Suppressor macrophage (primary cell): ENCODE measurements around the gene KDM4F.

ENCODE experiments used
- DNase-seq, 4 experiments: peaks; one replicate each; pipeline ENCODE4 v3.0.0-alpha.2; 2020 to 2022

Gene KDM4F

DNA sequence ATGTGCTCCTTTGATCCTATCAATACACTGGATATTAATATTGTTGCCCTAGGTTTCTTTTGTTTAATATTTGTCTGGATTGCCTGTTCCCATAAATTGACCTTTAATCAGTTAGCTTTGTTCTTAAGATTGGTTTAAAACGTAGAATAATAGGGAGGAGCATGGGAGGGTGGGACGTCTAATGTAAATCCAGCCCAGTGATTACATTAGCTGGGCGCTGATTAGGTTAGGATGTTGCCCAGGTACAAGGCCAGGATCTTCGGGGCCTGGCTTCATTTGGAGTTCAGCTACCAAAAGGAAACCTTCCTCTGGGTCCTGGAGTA, 17.5 kb downstream of the KDM4F start, which contains the start of gene SRSF8:
SRSF8 (plus strand) TSS at position 204 of the 323 bp plus-strand sequence. CDS start 308 bp downstream, outside the sequence.
- no peak for DNase-seq

DNA sequence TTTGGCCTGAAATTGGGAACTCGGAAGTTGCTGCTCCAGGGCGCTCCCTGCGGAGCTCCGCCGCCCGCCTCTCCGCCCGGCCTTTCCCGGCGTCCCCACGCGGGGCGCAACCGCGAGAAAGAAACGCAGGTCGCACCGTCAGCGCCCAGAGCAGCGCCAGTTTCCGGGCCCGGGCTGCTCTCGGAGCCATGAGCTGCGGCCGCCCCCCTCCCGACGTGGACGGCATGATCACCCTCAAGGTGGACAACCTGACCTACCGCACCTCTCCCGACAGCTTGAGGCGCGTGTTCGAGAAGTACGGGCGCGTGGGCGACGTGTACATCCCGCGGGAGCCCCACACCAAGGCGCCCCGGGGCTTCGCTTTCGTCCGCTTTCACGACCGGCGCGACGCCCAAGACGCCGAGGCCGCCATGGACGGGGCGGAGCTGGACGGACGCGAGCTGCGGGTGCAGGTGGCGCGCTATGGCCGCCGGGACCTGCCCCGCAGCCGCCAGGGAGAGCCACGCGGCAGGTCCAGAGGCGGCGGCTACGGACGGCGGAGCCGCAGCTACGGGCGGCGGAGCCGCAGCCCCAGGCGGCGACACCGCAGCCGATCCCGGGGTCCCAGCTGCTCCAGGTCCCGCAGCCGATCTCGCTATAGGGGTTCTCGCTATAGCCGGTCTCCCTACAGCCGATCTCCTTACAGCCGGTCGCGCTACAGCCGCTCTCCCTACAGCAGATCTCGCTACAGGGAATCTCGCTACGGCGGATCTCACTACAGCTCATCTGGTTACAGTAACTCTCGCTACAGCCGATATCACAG, 18.0 kb downstream of the KDM4F start:
- peak; percentile 82 to 94 (median 88) for DNase-seq

DNA sequence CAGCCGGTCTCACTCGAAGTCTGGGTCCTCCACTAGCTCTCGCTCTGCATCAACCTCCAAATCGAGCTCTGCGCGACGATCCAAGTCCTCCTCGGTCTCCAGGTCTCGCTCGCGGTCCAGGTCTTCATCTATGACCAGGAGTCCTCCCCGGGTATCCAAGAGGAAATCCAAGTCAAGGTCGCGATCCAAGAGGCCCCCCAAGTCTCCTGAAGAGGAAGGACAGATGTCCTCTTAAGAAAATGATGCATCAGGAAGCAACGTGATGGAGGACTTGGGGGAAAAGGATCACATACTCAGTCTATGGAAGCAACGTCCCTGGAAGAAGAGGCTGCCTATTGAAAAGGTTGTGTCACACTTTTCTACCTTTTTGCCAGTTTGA, 18.6 kb downstream of the KDM4F start:
- peak in 1 of 4 experiments; percentile 42 for DNase-seq

DNA sequence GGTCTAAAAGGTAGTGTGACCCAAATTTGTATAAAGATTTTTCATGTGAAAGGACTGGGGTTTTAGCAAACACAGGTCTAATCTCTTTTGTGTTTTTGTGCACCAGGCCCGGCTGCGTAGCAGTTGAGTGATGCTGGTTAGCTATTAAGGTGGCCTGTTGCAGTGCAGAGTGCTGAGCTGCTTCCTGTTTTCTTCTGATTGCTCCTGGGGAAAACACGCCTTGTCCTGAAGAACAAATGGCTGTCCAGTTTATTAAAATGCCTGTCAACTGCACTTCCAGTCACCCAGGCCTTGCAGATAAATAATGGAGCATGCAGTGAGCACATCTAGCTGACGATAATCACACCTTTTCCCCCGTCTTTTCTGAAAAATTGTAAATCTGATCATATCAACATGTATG, 19.3 kb downstream of the KDM4F start:
- peak; percentile 84 to 95 (median 89) for DNase-seq

DNA sequence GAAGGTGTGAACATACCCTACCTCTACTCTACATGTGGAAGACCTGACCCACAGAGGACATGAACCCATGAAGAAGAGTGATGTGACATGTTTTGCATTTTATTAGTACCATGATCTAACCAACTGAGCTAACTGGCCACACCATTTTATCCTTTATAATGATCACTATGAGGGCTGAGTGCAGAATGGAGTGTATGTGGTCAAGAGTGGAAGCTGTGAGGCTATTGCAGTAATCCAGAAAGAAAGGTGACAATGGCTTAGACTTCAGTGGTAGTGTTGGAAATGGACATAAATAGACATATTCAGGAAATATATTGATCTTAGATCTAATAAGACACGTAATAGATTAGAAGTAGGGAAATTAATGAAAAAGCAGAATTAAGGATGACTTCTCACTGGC, 21.2 kb downstream of the KDM4F start:
- DNase-seq: no peak

DNA sequence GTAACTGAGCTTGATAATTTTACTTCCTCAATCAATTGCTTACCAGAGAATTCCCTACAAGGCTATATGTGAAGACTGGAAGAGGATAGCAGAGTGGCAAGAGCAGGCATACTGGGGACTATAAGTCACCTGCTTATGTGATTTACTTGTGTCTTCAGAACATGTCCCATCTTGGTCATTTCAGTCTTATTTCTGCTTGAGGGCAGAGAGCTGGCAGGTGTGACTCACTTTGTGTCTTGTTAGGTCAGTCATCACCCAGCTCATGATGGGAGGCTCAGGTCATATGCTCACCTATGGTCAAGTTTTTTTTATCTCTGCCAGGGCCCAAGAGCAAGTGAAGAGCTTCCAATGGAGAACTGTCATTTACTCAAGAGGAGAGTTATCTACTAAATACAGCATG, 23.7 kb downstream of the KDM4F start:
- DNase-seq: no peak

DNA sequence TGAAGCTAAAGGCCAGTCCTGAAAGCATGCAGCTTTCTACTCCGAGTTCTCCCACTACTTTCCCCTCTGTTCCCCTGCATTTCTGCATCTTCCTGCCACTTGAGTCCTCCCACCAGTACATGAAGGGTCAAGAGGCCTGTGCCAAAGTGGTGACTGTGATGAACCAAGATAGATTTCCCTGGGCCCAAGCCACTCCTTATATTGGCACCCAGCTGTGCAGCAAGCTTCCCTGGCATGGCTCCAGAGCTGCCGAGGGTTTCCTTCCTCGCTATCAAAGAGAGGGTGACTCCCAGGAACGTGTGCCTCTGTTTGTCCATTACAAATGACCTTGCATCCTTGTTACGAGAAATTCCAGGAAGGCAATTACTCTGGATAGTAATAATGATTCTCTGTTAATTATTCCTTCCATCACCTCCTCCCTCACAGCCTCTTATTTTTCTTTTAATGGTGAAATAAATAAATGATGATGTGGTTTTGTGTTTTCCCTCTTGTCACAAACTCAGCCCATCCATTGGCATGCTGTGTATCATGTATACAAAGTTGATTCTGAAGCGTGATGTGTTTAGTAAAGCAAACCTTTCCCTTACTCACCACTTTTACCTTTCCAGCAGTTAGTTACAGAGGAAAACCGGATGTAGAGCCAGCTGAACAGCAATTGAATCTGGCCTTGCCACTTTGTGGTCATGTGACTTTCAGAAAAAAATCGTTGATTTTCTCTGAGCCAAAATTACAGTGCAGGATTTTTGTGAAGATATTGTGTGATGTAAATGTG, 25.8 kb downstream of the KDM4F start:
- DNase-seq: no peak

DNA sequence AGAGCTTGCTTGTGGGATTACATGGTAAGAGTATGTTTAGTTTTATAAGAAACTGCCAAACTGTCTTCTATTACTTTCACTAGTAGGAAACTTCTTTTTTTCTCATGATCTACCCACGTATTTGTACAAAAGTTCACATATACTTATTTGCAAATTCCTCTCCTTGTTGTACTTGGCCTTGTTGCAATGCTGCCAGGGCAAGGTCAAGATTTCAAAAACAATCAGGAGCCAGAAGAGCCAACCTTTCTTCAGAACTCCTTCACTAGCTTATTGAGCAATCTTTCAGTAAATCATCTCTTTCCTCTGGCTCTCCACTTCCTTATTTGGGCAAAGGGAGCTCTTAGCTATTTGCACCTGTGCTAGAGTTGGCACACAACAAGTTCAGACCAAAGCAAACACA, 27.2 kb downstream of the KDM4F start:
- peak in 3 of 4 experiments; percentile 38 to 64 (median 58) for DNase-seq

DNA sequence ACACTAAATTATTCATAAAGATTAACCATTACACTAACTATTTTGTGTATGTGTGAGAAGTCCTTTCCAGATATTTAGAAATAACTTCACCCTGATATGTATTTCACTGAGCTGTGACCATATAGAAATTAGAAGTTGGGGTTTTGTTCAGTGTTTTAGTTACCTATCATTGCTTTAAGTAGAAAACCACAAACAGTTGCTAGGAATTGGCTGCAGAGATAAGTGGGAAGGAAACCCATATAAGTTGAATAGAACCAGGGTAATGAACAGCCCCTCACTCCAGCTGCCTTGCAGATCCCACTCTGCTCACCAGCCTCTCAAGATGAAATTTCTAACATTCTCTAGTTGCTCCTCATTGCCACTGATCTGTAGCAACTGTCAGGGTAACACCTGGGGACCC, 27.8 kb downstream of the KDM4F start:
- DNase-seq: no peak

DNA sequence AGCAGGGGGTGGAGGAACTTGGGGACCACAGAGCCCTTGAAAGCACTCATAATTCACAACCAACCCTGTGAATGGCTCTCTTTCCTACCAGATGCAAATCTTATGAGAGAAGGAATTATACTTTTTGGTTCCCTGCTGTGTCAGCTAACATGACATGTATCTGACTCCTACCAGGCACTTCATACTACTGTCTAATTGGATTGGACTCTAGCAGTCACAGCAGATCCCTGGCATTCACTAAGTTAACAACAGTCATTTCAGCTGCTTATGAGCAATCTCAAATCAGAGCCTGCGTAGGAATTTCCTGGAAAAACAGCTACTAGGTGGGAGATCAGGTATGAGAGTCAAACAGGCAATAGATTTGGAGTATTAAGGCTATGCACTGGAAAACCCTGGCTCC, 29.3 kb downstream of the KDM4F start:
- DNase-seq: no peak

DNA sequence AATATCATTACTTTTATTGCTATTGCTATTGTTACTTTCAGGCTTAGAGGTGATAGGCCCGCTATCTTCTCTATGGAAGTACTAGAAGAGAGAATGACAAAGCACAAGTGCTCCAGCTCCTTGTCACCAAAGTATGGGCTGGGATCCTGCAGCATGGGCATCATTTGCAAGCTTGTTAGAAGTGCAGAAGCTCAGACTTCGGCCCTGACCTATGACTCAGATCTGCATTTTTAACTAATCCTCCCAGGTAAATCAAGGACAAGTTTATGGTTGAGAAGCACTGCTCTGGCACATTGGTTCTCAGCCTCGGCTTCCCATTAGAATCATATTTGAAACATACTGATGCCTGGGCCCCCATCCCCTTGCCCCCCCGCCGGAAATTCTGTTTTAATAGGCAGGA, 31.8 kb downstream of the KDM4F start:
- no peak for DNase-seq

DNA sequence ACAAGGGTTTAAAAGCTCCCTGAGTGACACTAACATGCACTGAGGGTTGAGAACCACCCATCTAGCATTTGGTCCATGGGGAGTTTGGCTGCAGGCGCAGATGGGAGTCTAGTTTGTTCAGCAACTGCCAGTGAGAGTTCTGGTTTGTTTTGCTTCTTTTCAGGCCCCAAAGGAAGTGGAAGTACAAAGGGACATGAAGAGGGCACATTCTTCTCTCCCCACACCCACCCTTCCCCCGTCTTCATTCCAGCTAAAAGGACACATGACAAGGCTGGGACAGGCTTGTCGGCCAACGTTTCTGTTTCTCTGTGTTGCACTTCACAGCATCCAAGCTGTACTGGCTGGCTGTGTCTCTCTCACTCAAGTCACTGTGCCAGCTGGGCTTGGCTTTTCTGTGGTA, 32.2 kb downstream of the KDM4F start:
- DNase-seq: no peak

DNA sequence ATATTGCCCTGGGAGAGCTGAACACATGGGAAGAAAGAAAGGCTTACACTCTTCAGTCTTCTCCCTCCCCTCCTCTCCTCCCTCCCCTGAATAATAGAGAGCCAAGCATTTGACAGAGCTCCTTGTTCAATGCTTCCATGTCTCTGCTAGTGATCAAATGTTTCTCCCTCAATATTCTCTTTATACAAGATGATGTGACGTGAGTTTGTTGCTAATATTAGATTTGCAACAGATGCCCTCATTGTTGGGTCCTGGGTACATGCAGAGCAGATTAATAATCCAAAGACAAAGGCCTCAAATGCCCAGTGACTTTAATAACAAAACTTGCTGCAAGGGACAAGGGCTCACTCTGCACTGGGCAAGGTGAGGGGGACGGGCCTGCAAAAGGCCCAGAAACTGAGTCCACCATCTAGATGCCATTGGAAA, 33.4 kb downstream of the KDM4F start:
- DNase-seq: no peak

DNA sequence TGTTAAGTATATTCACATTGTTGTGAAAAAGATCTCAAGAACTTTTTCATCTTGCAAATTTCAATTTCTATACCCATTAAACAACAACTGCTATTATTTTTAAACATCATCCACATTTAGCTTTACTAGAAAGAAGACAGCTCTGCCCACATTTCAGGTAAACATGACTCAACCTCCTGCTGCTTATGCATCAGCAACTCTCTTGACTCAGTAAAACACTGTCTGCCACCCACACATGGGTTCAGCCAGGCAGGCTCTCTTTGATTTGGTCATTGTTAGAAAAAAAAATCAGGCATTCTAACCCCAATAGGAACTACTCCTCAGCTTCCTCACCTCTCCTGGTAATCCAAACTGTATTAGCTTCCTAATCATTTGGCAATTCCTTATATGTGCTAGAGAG, 35.3 kb downstream of the KDM4F start:
- peak; percentile 63 to 83 (median 78) for DNase-seq

DNA sequence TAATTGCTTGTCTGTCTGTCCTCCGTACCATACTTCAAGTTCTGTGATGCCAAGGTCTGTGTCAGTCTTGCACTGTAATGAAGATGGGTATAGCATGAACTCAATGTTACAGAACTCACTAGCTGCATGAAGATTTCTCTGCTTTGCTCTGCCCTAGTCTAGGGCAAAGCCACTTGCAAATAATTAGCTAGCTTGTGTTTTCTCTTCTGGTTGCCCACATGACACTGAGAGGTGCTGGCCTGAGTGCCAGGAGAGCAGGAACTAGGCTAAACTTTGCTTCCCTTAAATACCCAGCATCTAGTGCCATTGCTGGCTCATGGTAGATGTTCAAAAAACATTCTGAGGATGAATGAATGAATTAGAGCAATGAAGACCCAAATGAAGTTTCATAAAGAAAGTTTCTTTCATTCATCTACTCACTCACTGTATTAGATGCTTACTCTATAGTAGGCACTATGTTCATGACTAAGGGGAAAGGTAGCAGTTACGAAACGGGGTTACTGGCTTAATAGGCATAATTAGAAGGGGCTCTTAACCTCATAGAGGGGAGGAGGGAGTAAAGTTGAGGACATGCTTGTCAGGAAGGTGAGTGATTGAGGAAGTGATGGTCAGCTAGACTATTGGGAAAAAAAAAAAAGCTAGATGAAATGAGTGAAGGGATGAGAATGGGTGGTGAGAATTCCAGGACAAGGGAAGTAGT, 36.0 kb downstream of the KDM4F start:
- DNase-seq: peak in 2 of 4 experiments; percentile 17 to 28

DNA sequence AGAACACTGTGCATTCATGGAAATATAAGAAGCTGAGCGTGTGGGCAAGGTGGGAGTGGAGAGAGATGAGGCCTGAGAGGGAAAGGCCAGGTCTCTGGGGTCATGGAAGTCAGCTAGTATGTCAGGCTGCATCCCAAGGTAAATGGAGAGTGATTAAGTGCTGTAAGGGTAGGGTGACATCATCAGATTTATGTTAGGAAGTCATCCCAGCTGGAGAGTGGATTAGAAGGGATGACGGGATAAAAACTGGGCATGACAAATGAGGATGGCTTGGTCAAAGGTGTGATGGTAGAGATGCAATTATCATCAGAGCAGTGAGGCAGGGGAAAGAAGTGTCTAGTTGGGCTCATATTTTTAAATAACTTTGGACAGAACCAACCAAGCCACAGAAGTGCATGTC, 36.9 kb downstream of the KDM4F start:
- no peak for DNase-seq

DNA sequence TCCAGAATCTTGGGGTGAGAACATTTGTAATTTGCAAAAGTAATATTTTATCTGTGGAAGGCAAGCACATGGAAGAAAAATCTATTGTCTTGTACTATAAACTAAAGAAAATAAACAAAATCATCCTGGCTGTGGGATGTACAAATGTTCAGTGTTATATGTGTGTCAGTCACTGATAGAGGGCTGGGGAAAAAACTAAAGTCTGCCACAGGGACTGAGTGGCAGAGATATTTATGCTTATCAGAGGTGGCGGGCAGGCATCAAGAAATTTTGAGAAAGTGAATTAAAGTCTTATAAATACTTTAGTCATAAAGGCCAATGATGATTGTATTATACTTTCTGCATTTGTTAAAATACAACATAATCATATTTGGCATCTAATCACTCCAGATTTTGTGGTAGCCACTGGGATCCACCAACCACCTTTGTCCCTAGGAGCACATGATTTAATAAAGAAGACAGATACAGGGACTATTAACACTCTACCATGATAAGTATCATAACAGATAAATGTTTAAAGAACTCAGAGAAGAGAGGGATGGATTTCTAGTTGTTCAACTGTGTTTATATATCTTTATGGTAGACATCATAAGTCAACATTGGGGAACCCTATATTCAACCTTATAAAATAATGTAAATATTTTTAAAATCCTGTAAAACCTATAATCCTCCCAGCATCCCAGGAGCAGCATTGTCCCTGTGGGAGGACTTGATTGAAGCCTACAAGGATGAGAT, 37.8 kb downstream of the KDM4F start:
- no peak for DNase-seq

DNA sequence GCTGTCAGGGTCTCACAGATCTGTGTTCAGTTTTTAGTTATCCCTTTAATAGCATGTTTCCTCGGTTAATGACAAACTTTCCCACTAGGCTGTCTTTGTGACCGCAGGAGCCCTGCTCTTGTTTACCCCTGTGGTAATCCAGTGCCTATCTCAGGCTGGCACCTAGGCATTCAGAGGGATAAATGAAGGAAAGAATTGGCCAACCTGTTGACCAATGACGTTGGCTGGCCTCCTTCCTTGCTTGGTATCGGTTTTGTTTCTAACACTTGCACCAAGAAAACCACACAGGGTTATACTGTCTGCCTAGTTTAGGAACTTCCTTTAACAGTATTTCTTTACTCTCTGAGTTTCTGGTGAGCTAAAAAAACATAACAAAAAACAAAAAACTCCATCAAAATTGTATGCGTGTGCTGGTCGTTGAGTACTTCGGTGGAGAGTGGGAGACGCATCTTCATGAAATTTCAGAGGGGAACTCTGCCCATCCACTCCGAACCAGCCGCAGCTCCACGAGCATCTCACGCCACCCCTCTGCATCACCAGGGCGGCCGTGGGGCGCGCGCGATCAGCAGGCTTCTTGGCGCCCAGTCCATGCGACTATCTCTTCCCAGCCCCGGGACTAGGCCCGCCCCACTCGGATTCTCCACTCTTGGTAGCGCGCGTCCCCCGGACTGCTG, 39.9 kb downstream of the KDM4F start:
- DNase-seq: peak; percentile 14 to 31 (median 26)

DNA sequence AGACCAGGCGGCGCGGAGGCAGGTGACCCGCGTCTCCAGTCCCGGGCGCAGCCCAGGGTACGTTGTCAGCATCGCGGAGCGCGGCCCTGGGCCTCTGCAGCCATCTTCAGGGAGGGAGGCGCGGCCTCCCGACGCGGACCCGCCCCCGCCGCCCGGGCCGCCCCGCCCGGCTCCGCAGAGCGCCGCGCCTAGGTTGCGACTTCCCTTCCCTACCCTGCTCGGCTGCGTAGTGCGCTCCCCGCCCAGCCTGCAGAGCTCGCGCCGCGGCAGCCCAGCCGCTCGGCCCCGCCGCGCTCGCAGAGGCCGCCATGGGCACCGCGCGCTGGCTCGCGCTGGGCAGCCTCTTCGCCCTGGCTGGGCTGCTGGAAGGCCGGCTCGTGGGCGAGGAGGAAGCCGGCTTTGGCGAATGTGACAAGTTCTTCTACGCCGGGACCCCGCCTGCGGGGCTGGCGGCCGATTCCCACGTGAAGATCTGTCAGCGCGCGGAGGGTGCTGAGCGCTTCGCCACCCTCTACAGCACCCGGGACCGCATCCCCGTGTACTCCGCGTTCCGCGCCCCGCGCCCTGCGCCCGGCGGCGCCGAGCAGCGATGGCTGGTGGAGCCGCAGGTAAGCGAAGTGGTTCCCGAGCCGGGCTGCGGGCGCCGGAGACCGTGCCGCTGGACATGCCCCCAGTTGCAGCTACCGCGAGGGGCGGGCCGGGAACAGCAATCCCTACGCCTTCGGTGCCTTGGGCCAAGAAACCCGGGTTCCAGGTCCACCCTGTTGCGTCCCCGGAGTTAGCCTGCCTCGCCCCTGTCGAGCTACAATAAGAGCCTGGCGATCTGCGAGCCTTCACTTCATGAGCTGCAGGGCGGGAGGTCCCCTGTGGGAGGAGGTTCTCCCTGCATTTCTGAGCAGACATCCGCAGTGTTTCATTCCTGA, 40.7 kb downstream of the KDM4F start, which contains the start of gene ENDOD1:
ENDOD1 (plus strand) TSS at position 227 of the 923 bp plus-strand sequence; CDS start at position 309, 82 bp downstream.
- DNase-seq: peak; percentile 91 to 96 (median 94)

DNA sequence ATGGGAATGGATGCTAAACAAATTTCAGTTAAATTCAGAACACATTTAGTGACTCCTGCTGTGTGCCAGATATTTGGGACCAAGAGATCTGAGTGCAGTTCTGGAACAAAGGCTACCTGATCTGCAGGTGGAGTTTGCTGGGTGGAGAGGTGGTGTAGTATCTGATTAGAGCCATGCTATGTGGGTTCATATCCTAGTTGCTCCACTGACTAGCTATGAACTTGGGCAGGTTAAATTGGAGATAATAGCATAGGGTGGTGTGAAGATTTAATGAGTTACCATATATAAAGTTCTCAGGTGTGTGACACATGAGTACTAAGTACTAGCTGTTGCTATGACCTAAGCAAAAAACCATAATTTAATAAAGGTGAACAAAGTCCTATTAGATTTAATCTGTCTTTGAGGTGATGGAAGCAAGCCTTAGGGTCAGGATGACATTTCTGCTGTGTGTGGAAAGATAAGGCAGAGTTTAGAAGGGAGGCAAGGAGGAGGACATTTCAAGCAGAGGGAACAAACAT, 42.5 kb downstream of the KDM4F start:
- no peak for DNase-seq
